ENCODE results near the gene HILPDA. TPM values are rescaled to one million over a fixed set of nuclear protein-coding genes. Genes with fewer than 3 reads are reported as not detected.
"Not testable (repeated sequence)": the region's sequence is repeated elsewhere in the genome, so short reads cannot be mapped to it uniquely, and the experiment has no call there.

HILPDA gene
- total and polyA plus RNA-seq, 4 donors = 4.1 to 36.8 (median 10.4) TPM

DNA sequence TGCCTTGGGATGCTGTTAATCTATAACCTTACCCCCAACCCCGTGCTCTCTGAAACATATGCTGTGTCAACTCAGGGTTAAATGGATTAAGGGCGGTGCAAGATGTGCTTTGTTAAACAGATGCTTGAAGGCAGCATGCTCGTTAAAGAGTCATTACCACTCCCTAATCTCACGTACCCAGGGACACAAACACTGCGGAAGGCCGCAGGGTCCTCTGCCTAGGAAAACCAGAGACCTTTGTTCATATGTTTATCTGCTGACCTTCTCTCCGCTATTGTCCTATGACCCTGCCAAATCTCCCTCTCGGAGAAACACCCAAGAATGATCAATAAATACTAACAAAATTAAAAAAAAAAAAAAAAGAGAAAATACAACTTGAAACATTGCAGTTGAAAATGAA is 8.3 kb downstream of the HILPDA start:
- intact Hi-C loops (cut with DNase I); H3K9me3 ChIP-seq (ENCODE audit: control insufficient read depth, low read length); H3K4me1 ChIP-seq (ENCODE audit: control insufficient read depth in 1 of 2, insufficient read depth in 2 of 2, low read length in 2 of 2); DNase-seq; H3K36me3 ChIP-seq (ENCODE audit: control insufficient read depth in 1 of 2, insufficient read depth in 2 of 2, low read length in 1 of 2); H3K4me3 ChIP-seq (ENCODE audit: low read length in 2 of 2); H3K27ac ChIP-seq (ENCODE audit: low read depth in 1 of 2, low read length in 2 of 2); H3K27me3 ChIP-seq (ENCODE audit: control insufficient read depth in 1 of 2, insufficient read depth in 2 of 2, low read length in 1 of 2); ATAC-seq (ENCODE audit: low FRiP score): not testable (repeated sequence)
- whole genome bisulfite sequencing, 2 donors = 87 to 91% methylated on average over 7 of the region's 8 CpGs

DNA sequence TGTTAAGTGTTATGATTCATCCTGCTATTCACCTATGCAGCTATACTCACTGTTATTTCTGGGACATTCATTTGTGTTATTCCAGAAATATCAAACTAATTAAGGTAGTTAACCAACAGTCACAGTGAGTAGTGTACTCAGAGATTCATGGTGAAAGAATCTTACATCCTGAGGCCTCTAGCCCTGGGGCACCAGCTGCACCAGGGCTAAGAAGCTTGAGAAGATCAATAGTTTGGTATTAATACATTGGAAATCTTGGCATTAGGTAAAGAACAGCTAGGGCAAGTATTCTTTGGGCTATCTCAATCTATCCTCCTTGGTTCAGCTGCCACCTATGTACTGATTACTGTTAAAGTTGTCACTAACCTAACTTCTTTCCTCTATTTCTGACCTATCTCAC is 11.2 kb downstream of the HILPDA start:
- H3K36me3 ChIP-seq (ENCODE audit: control insufficient read depth in 1 of 2, insufficient read depth in 2 of 2, low read length in 1 of 2); DNase-seq; H3K27ac ChIP-seq (ENCODE audit: low read depth in 1 of 2, low read length in 2 of 2); intact Hi-C loops (cut with DNase I); H3K9me3 ChIP-seq (ENCODE audit: control insufficient read depth, low read length); ATAC-seq (ENCODE audit: low FRiP score); H3K4me1 ChIP-seq (ENCODE audit: control insufficient read depth in 1 of 2, insufficient read depth in 2 of 2, low read length in 2 of 2); H3K27me3 ChIP-seq (ENCODE audit: control insufficient read depth in 1 of 2, insufficient read depth in 2 of 2, low read length in 1 of 2); H3K4me3 ChIP-seq (ENCODE audit: low read length in 2 of 2): not testable (repeated sequence)

GRCh38 chr7:128476402-128477335 is 21.0 kb downstream of the HILPDA start, which contains the start of gene METTL2B:
Gene METTL2B (plus strand): TSS chr7:128476748. CDS start chr7:128476766, 18 bp downstream.
- Histone ChIP-seq H3K4me3 (ENCODE audit: low read length in 2 of 2) (peak within 1 kb of the TSS; percentile 45 to 77), H3K27ac (ENCODE audit: low read depth in 1 of 2, low read length in 2 of 2) (peak within 1 kb of the TSS in 1 of 2 donors; percentile 49)
- intact Hi-C loops (cut with DNase I) = loop anchor here (10.0 kb wide), 2 partner anchors 132 to 408 kb away; partner anchors contain the start of gene RBM28 (in 1 of the 2)
- 0% methylated on average over 61 to 62 of the region's 62 CpGs for WGBS, 2 donors
- peak; percentile 96 for ATAC-seq (ENCODE audit: low FRiP score)
- H3K4me1 ChIP-seq (ENCODE audit: control insufficient read depth in 1 of 2, insufficient read depth in 2 of 2, low read length in 2 of 2); H3K9me3 ChIP-seq (ENCODE audit: control insufficient read depth, low read length); H3K27me3 ChIP-seq (ENCODE audit: control insufficient read depth in 1 of 2, insufficient read depth in 2 of 2, low read length in 1 of 2); H3K36me3 ChIP-seq (ENCODE audit: control insufficient read depth in 1 of 2, insufficient read depth in 2 of 2, low read length in 1 of 2): not testable (repeated sequence)
- peak; percentile 94 to 97 for DNase-seq

GRCh38 chr7:128477336-128477690 is 21.6 kb downstream of the HILPDA start:
- not testable (repeated sequence) for DNase-seq; H3K27me3 ChIP-seq (ENCODE audit: control insufficient read depth in 1 of 2, insufficient read depth in 2 of 2, low read length in 1 of 2); H3K27ac ChIP-seq (ENCODE audit: low read depth in 1 of 2, low read length in 2 of 2); ATAC-seq (ENCODE audit: low FRiP score); H3K9me3 ChIP-seq (ENCODE audit: control insufficient read depth, low read length); H3K36me3 ChIP-seq (ENCODE audit: control insufficient read depth in 1 of 2, insufficient read depth in 2 of 2, low read length in 1 of 2); H3K4me1 ChIP-seq (ENCODE audit: control insufficient read depth in 1 of 2, insufficient read depth in 2 of 2, low read length in 2 of 2)
- peak overlapping the region; percentile 45 to 77 for H3K4me3 ChIP-seq (ENCODE audit: low read length in 2 of 2)
- intact Hi-C loops (cut with DNase I) = loop anchor here (10.0 kb wide), 2 partner anchors 133 to 407 kb away; partner anchors contain the start of gene RBM28 (in 1 of the 2)
- 3 to 4% methylated on average over 4 of the region's 4 CpGs for WGBS, 2 donors

DNA sequence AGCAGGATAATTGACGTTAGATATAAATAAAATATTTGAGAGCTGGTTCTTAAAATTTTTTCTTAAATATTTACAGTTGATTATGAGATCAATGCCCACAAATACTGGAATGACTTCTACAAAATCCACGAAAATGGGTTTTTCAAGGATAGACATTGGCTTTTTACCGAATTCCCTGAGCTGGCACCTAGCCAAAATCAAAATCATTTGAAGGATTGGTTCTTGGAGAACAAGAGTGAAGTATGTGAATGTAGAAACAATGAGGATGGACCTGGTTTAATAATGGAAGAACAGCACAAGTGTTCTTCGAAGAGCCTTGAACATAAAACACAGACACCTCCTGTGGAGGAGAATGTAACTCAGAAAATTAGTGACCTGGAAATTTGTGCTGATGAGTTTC is 23.4 kb downstream of the HILPDA start:
- not testable (repeated sequence) for H3K36me3 ChIP-seq (ENCODE audit: control insufficient read depth in 1 of 2, insufficient read depth in 2 of 2, low read length in 1 of 2); H3K4me3 ChIP-seq (ENCODE audit: low read length in 2 of 2); H3K4me1 ChIP-seq (ENCODE audit: control insufficient read depth in 1 of 2, insufficient read depth in 2 of 2, low read length in 2 of 2); ATAC-seq (ENCODE audit: low FRiP score); H3K27me3 ChIP-seq (ENCODE audit: control insufficient read depth in 1 of 2, insufficient read depth in 2 of 2, low read length in 1 of 2); H3K27ac ChIP-seq (ENCODE audit: low read depth in 1 of 2, low read length in 2 of 2); DNase-seq; H3K9me3 ChIP-seq (ENCODE audit: control insufficient read depth, low read length)
- intact Hi-C loops (cut with DNase I) = loop anchor here (10.0 kb wide), 2 partner anchors 134 to 406 kb away; partner anchors contain the start of gene RBM28 (in 1 of the 2)
- WGBS, 2 donors = 70 to 79% methylated on average over 3 to 4 of the region's 4 CpGs

DNA sequence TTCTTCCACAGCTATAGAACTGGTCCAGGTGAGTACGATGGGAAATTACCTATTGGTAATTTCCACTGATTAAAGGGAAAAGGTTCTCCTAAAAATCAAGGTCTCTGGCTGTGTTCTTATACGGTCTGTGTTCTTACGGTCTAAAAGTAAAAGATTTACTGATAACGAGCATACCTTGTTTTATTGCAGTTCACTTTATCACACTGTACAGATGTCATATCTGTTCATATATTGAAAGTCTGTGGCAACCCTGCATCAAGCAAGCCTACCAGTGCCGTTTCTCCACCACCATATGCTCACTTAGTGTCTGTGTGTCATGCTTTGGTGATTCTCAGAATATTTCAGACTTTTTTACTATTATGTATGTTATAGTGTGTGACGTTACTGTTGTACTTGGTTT is 32.5 kb downstream of the HILPDA start:
- H3K4me3 ChIP-seq (ENCODE audit: low read length in 2 of 2); H3K27ac ChIP-seq (ENCODE audit: low read depth in 1 of 2, low read length in 2 of 2); DNase-seq; H3K27me3 ChIP-seq (ENCODE audit: control insufficient read depth in 1 of 2, insufficient read depth in 2 of 2, low read length in 1 of 2); H3K9me3 ChIP-seq (ENCODE audit: control insufficient read depth, low read length); H3K36me3 ChIP-seq (ENCODE audit: control insufficient read depth in 1 of 2, insufficient read depth in 2 of 2, low read length in 1 of 2); intact Hi-C loops (cut with DNase I); ATAC-seq (ENCODE audit: low FRiP score); H3K4me1 ChIP-seq (ENCODE audit: control insufficient read depth in 1 of 2, insufficient read depth in 2 of 2, low read length in 2 of 2): not testable (repeated sequence)
- 85 to 89% methylated on average over 6 of the region's 6 CpGs for WGBS, 2 donors

GRCh38 chr7:128497405-128497804 is 41.7 kb downstream of the HILPDA start:
- peaks cover 0 to 2% of the 10 kb centered on the region in 2 donors for H3K36me3 ChIP-seq (ENCODE audit: control insufficient read depth in 1 of 2, insufficient read depth in 2 of 2, low read length in 1 of 2)
- no peak for DNase-seq
- H3K4me3 ChIP-seq (ENCODE audit: low read length in 2 of 2) = no peak overlapping the region
- no peaks in the 10 kb centered on the region for H3K9me3 ChIP-seq (ENCODE audit: control insufficient read depth, low read length)
- 91 to 94% methylated on average over 9 of the region's 9 CpGs for WGBS, 2 donors
- no peaks in the 10 kb centered on the region for H3K4me1 ChIP-seq (ENCODE audit: control insufficient read depth in 1 of 2, insufficient read depth in 2 of 2, low read length in 2 of 2)
- H3K27me3 ChIP-seq (ENCODE audit: control insufficient read depth in 1 of 2, insufficient read depth in 2 of 2, low read length in 1 of 2) = no peaks in the 10 kb centered on the region
- no peak overlapping the region for H3K27ac ChIP-seq (ENCODE audit: low read depth in 1 of 2, low read length in 2 of 2)
- intact Hi-C loops (cut with DNase I) = no loop called here
- ATAC-seq (ENCODE audit: low FRiP score) = no peak

- DNase-seq; H3K4me3 ChIP-seq (ENCODE audit: low read length in 2 of 2); H3K4me1 ChIP-seq (ENCODE audit: control insufficient read depth in 1 of 2, insufficient read depth in 2 of 2, low read length in 2 of 2); H3K27ac ChIP-seq (ENCODE audit: low read depth in 1 of 2, low read length in 2 of 2); H3K9me3 ChIP-seq (ENCODE audit: control insufficient read depth, low read length); H3K27me3 ChIP-seq (ENCODE audit: control insufficient read depth in 1 of 2, insufficient read depth in 2 of 2, low read length in 1 of 2); H3K36me3 ChIP-seq (ENCODE audit: control insufficient read depth in 1 of 2, insufficient read depth in 2 of 2, low read length in 1 of 2); ATAC-seq (ENCODE audit: low FRiP score); intact Hi-C loops (cut with DNase I): not testable (repeated sequence)
- 96 to 100% methylated on average over 2 of the region's 2 CpGs for WGBS, 2 donors
These were observed 49.7 kb downstream of the HILPDA start for GRCh38 chr7:128505416-128505815.

DNA sequence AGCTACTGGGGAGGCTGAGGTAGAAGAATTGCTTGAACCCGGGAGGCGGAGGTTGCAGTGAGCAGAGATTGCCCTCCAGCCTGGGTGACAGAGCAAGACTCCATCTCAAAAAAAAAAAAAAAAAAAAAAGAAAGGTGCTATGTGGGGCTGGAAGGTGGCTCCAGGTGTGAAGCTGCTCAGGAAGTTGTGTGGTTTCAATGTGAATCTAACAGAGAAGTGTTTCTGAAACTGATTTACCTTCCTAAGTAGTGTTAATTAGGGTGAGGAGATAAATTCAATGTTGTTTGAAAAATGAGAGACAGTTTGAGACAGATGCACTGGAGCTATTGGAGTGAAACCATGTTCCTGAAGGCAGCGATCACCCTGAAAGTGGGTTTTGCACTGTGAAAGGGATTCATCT is 51.1 kb downstream of the HILPDA start:
- H3K9me3 ChIP-seq (ENCODE audit: control insufficient read depth, low read length); H3K4me3 ChIP-seq (ENCODE audit: low read length in 2 of 2); H3K27ac ChIP-seq (ENCODE audit: low read depth in 1 of 2, low read length in 2 of 2); ATAC-seq (ENCODE audit: low FRiP score); H3K4me1 ChIP-seq (ENCODE audit: control insufficient read depth in 1 of 2, insufficient read depth in 2 of 2, low read length in 2 of 2); intact Hi-C loops (cut with DNase I); DNase-seq; H3K27me3 ChIP-seq (ENCODE audit: control insufficient read depth in 1 of 2, insufficient read depth in 2 of 2, low read length in 1 of 2); H3K36me3 ChIP-seq (ENCODE audit: control insufficient read depth in 1 of 2, insufficient read depth in 2 of 2, low read length in 1 of 2): not testable (repeated sequence)
- WGBS, 2 donors = 95% methylated on average over 3 of the region's 3 CpGs
